ENCODE data around the gene ACTR3.

The ACTR3 gene

GRCh38 chr2:113894156-113894743 lies 4.4 kb downstream of the ACTR3 start:
- Histone ChIP-seq H3K9me2 (replicated peaks; ENCODE audit: insufficient read depth, low read length) (no peaks in the 10 kb centered on the region), H3K9ac (ENCODE audit: low read length) (peak overlapping the region; percentile 94), H3K27me3 (ENCODE audit: low read length) (no peaks in the 10 kb centered on the region), H3K27ac (ENCODE audit: low read depth, low read length) (peak overlapping the region; percentile 12; the same call in 1 of the 2 replicates), H3F3A (ENCODE audit: insufficient read depth) (peaks cover 36% of the 10 kb centered on the region), H3K4me2 (ENCODE audit: low read depth, low read length, poor library complexity, severe bottlenecking) (peak overlapping the region; percentile 99), H3K9me3 (ENCODE audit: insufficient read depth, low read length) (no peaks in the 10 kb centered on the region), H4K20me1 (ENCODE audit: low read depth, low read length) (peaks cover 53% of the 10 kb centered on the region), H3K79me2 (ENCODE audit: insufficient read depth, low read length) (peaks cover 96% of the 10 kb centered on the region), H2AFZ (ENCODE audit: low read depth, low read length, severe bottlenecking) (no peak overlapping the region), H3K4me3 (ENCODE audit: insufficient read depth, low read length, poor library complexity, severe bottlenecking) (peak overlapping the region; percentile 21), H3K36me3 (ENCODE audit: low read length) (peaks cover 25% of the 10 kb centered on the region)
- no peak for TF ChIP-seq CTCF (IDR thresholded peaks at IDR 0.05; ENCODE audit: insufficient read depth, low read length, poor library complexity, severe bottlenecking)
- TF ChIP-seq EZH2phosphoT487 (conservative IDR thresholded peaks at IDR 0.05; ENCODE audit: low read length) = no peak

- TF ChIP-seq CTCF (IDR thresholded peaks at IDR 0.05; ENCODE audit: insufficient read depth, low read length, poor library complexity, severe bottlenecking) (no peak), EZH2phosphoT487 (conservative IDR thresholded peaks at IDR 0.05; ENCODE audit: low read length) (no peak)
- Histone ChIP-seq H3K79me2 (ENCODE audit: insufficient read depth, low read length) (peaks cover 100% of the 10 kb centered on the region), H3K27me3 (ENCODE audit: low read length) (no peaks in the 10 kb centered on the region), H3K4me3 (ENCODE audit: insufficient read depth, low read length, poor library complexity, severe bottlenecking) (no peak overlapping the region), H3K36me3 (ENCODE audit: low read length) (peaks cover 25% of the 10 kb centered on the region), H3K27ac (ENCODE audit: low read depth, low read length) (peak overlapping the region; percentile 27; the same call in 1 of the 2 replicates), H2AFZ (ENCODE audit: low read depth, low read length, severe bottlenecking) (no peak overlapping the region), H3K4me2 (ENCODE audit: low read depth, low read length, poor library complexity, severe bottlenecking) (peak overlapping the region; percentile 99), H3K9ac (ENCODE audit: low read length) (0 out of 2 replicates have a peak overlapping the region, but pooled peaks have one; percentile 94), H3F3A (ENCODE audit: insufficient read depth) (peaks cover 36% of the 10 kb centered on the region), H3K9me3 (ENCODE audit: insufficient read depth, low read length) (no peaks in the 10 kb centered on the region), H3K9me2 (replicated peaks; ENCODE audit: insufficient read depth, low read length) (no peaks in the 10 kb centered on the region), H4K20me1 (ENCODE audit: low read depth, low read length) (peaks cover 63% of the 10 kb centered on the region)
These were observed 5.4 kb downstream of the ACTR3 start for GRCh38 chr2:113895301-113895700.

GRCh38 chr2:113895819-113896563 lies 6.1 kb downstream of the ACTR3 start:
- no peaks in the 10 kb centered on the region for H3K9me2 ChIP-seq (replicated peaks; ENCODE audit: insufficient read depth, low read length)
- H3K36me3 ChIP-seq (ENCODE audit: low read length) = peaks cover 25% of the 10 kb centered on the region
- no peaks in the 10 kb centered on the region for H3K27me3 ChIP-seq (ENCODE audit: low read length)
- TF ChIP-seq EZH2phosphoT487 (conservative IDR thresholded peaks at IDR 0.05; ENCODE audit: low read length) = no peak
- no peak for TF ChIP-seq CTCF (IDR thresholded peaks at IDR 0.05; ENCODE audit: insufficient read depth, low read length, poor library complexity, severe bottlenecking)
- peak overlapping the region; percentile 99 for H3K4me2 ChIP-seq (ENCODE audit: low read depth, low read length, poor library complexity, severe bottlenecking)
- peak overlapping the region; percentile 2; the same call in 1 of the 2 replicates for H3K9ac ChIP-seq (ENCODE audit: low read length)
- peaks cover 69% of the 10 kb centered on the region for H4K20me1 ChIP-seq (ENCODE audit: low read depth, low read length)
- peaks cover 100% of the 10 kb centered on the region for H3K79me2 ChIP-seq (ENCODE audit: insufficient read depth, low read length)
- H3K27ac ChIP-seq (ENCODE audit: low read depth, low read length) = 0 out of 2 replicates have a peak overlapping the region, but pooled peaks have one; percentile 27
- no peaks in the 10 kb centered on the region for H3K9me3 ChIP-seq (ENCODE audit: insufficient read depth, low read length)
- no peak overlapping the region for H2AFZ ChIP-seq (ENCODE audit: low read depth, low read length, severe bottlenecking)
- peaks cover 33% of the 10 kb centered on the region for H3F3A ChIP-seq (ENCODE audit: insufficient read depth)
- H3K4me3 ChIP-seq (ENCODE audit: insufficient read depth, low read length, poor library complexity, severe bottlenecking) = no peak overlapping the region
